Measurements from ENCODE around the gene SELL. TPM values are rescaled to one million over a fixed set of nuclear protein-coding genes. Genes with fewer than 3 reads are reported as not detected.
A peak's percentile ranks its signal among the peaks of the same experiment; 100 is the strongest.
"Not testable (repeated sequence)": the region's sequence is repeated elsewhere in the genome, so short reads cannot be mapped to it uniquely, and the experiment has no call there.

The SELL gene
- total RNA-seq, 1 experiment from 2014 or later, result 6.2 TPM

DNA sequence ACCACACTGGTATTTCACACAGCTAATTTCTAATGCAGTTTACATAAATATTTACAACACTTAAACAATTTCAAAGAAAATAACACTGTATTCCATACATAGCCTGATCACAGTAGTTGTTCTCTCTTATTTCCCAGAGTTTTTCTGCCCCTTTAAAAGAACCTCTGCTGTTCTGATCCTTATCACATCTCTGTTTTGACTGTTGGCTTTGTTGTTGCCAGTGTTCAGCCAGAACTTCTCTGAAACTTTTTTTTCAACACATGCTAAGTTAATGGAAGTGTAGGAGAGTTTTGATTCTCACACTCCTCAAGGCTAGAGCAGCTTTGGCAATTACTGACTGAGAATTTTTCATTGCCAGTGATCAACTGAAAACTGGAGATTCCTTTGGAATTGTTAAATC, 11.4 kb upstream of the SELL start:
- no peaks in the 10 kb centered on the region for H3K27me3 Mint-ChIP-seq (ENCODE audit: unreplicated experiment)
- no peak overlapping the region for H3K4me3 Mint-ChIP-seq (ENCODE audit: low read depth, unreplicated experiment)
- H3K4me1 Mint-ChIP-seq (ENCODE audit: low read depth, unreplicated experiment), result no peaks in the 10 kb centered on the region
- H3K36me3 Mint-ChIP-seq (ENCODE audit: insufficient read depth, unreplicated experiment), result no peaks in the 10 kb centered on the region
- no peak overlapping the region for H3K27ac Mint-ChIP-seq (ENCODE audit: unreplicated experiment)
- no TSS peak for BruUV-seq (replicated peaks)
- DNase-seq, result no peak
- CTCF ChIA-PET, result no interaction called here
- H3K9me3 Mint-ChIP-seq (ENCODE audit: low read depth, unreplicated experiment), result peaks cover 2% of the 10 kb centered on the region
- intact Hi-C loops (cut with micrococcal nuclease; ENCODE audit: unreplicated experiment), result loop anchor here (2.0 kb wide), 1 partner anchor 30 kb away; no protein-coding TSS in a partner anchor
- TF ChIP-seq, protein P1, sequence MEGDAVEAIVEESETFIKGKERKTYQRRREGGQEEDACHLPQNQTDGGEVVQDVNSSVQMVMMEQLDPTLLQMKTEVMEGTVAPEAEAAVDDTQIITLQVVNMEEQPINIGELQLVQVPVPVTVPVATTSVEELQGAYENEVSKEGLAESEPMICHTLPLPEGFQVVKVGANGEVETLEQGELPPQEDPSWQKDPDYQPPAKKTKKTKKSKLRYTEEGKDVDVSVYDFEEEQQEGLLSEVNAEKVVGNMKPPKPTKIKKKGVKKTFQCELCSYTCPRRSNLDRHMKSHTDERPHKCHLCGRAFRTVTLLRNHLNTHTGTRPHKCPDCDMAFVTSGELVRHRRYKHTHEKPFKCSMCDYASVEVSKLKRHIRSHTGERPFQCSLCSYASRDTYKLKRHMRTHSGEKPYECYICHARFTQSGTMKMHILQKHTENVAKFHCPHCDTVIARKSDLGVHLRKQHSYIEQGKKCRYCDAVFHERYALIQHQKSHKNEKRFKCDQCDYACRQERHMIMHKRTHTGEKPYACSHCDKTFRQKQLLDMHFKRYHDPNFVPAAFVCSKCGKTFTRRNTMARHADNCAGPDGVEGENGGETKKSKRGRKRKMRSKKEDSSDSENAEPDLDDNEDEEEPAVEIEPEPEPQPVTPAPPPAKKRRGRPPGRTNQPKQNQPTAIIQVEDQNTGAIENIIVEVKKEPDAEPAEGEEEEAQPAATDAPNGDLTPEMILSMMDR (IDR thresholded peaks at IDR 0.05; ENCODE audit: unreplicated experiment), result no peak

DNA sequence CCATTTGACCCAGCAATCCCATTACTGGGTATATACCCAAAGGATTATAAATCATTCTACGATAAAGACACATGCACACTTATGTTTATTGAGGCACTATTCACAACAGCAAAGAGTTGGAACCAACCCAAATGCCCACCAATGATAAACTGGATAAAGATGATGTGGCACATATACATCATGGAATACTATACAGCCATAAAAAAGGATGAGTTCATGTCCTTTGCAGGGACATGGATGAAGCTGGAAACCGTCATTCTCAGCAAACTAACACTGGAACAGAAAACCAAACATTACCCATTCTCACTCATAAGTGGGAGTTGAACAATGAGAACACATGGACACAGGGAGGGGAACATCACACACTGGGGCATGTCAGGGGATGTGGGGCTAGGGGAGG, 3.7 kb upstream of the SELL start:
- H3K4me1 Mint-ChIP-seq (ENCODE audit: low read depth, unreplicated experiment); H3K9me3 Mint-ChIP-seq (ENCODE audit: low read depth, unreplicated experiment); CTCF ChIA-PET; intact Hi-C loops (cut with micrococcal nuclease; ENCODE audit: unreplicated experiment); H3K27ac Mint-ChIP-seq (ENCODE audit: unreplicated experiment); BruUV-seq (replicated peaks); H3K36me3 Mint-ChIP-seq (ENCODE audit: insufficient read depth, unreplicated experiment); DNase-seq; H3K4me3 Mint-ChIP-seq (ENCODE audit: low read depth, unreplicated experiment): not testable (repeated sequence)
- H3K27me3 Mint-ChIP-seq (ENCODE audit: unreplicated experiment), result peaks cover 13% of the 10 kb centered on the region

DNA sequence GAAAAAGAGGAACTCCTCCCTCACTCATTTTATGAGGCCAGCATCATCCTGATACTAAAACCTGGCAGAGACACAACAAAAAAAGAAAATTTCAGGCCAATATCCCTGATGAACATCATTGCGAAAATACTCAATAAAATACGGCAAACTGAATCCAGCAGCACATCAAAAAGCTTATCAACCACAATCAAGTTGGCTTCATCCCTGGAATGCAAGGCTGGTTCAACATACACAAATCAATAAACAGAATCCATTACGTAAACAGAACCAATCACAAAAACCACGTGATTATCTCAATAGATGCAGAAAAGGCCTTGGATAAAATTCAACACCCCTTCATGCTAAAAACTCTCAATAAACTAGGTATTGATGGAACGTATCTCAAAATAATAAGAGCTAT, 1.7 kb upstream of the SELL start:
- DNase-seq; H3K4me1 Mint-ChIP-seq (ENCODE audit: low read depth, unreplicated experiment); H3K27ac Mint-ChIP-seq (ENCODE audit: unreplicated experiment); BruUV-seq (replicated peaks); H3K36me3 Mint-ChIP-seq (ENCODE audit: insufficient read depth, unreplicated experiment); CTCF ChIA-PET; H3K9me3 Mint-ChIP-seq (ENCODE audit: low read depth, unreplicated experiment); H3K4me3 Mint-ChIP-seq (ENCODE audit: low read depth, unreplicated experiment): not testable (repeated sequence)
- H3K27me3 Mint-ChIP-seq (ENCODE audit: unreplicated experiment), result peaks cover 13% of the 10 kb centered on the region
- intact Hi-C loops (cut with micrococcal nuclease; ENCODE audit: unreplicated experiment), result loop anchor here (5.0 kb wide), 2 partner anchors 79 to 94 kb away; partner anchors contain the start of gene METTL18

DNA sequence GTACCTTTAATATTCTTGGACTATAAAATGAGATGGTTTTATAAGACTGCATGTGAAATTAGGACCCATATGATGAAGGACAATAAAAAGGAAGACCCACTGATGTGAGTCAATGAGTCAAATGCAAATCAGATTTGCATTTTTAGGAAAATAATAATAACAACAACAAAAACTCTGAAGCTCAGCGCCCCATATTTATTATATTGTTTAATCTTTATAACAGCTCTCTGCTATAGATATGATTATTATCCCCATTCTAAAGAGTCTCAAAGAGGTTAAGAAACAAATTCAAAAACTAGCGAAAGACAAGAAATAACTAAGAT, 850 bp upstream of the SELL start:
- no peaks in the 10 kb centered on the region for H3K36me3 Mint-ChIP-seq (ENCODE audit: insufficient read depth, unreplicated experiment)
- no peak overlapping the region for H3K27ac Mint-ChIP-seq (ENCODE audit: unreplicated experiment)
- H3K27me3 Mint-ChIP-seq (ENCODE audit: unreplicated experiment), result peaks cover 13% of the 10 kb centered on the region
- DNase-seq, result no peak
- peaks cover 2% of the 10 kb centered on the region for H3K9me3 Mint-ChIP-seq (ENCODE audit: low read depth, unreplicated experiment)
- TF ChIP-seq, protein P1 (IDR thresholded peaks at IDR 0.05; ENCODE audit: unreplicated experiment), result no peak
- CTCF ChIA-PET, result interaction anchor here (0.7 to 1.3 kb wide), 12 partner anchors 14 to 1109 kb away, joined by 3 to 41 read pairs (median 4); partner anchors contain the start of genes F5, METTL18 and SLC19A2
- peaks cover 10% of the 10 kb centered on the region for H3K4me1 Mint-ChIP-seq (ENCODE audit: low read depth, unreplicated experiment)
- H3K4me3 Mint-ChIP-seq (ENCODE audit: low read depth, unreplicated experiment), result peak overlapping the region; percentile 41
- intact Hi-C loops (cut with micrococcal nuclease; ENCODE audit: unreplicated experiment), result loop anchor here (1.0 to 5.0 kb wide), 3 partner anchors 80 to 126 kb away; partner anchors contain the start of genes F5 and METTL18
- no TSS peak for BruUV-seq (replicated peaks)

DNA sequence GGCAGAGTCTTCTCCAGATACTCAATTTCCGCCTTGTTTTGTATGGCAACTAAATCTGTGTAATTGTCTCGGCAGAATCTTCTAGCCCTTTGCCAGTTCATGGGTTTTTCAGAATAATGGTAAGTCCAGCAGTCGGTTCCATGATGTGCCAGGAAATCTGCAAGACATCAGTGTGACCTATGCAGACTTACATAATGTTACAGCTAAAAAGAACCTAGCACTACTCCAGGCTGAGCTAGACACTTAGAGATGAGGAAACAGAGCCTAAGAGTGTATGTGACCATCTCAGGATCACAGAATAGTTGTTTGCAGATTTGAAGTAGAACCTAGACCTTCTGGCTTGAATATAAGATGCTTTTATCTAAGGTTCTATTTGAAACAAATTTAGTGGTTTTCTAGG, 2.8 kb downstream of the SELL start:
- intact Hi-C loops (cut with micrococcal nuclease; ENCODE audit: unreplicated experiment), result no loop called here
- Mint-ChIP-seq H3K9me3 (ENCODE audit: low read depth, unreplicated experiment) (no peaks in the 10 kb centered on the region), H3K27me3 (ENCODE audit: unreplicated experiment) (no peaks in the 10 kb centered on the region), H3K4me1 (ENCODE audit: low read depth, unreplicated experiment) (peaks cover 10% of the 10 kb centered on the region), H3K27ac (ENCODE audit: unreplicated experiment) (no peak overlapping the region), H3K4me3 (ENCODE audit: low read depth, unreplicated experiment) (no peak overlapping the region), H3K36me3 (ENCODE audit: insufficient read depth, unreplicated experiment) (no peaks in the 10 kb centered on the region)
- no TSS peak for BruUV-seq (replicated peaks)
- TF ChIP-seq, protein P1 (IDR thresholded peaks at IDR 0.05; ENCODE audit: unreplicated experiment), result no peak
- CTCF ChIA-PET, result no interaction called here
- DNase-seq, result no peak

Data from Calu3 (cell line).